NCI-H446 treated with DMSO at 0.1 percent for 48 hours (cell line): ENCODE results near the gene FRMD4A.

ENCODE experiments used
- DNase-seq: peaks from one replicate; lab custom pipeline; 2025; lab: John Stamatoyannopoulos, UW

Gene FRMD4A

GRCh38 chr10:13701157-13701919 is 629.4 kb downstream of the FRMD4A start:
- DNase-seq, result no peak

- no peak for DNase-seq
Measured at GRCh38 chr10:13700473-13701144, 630.1 kb downstream of the FRMD4A start.

GRCh38 chr10:13699216-13699615 is 631.5 kb downstream of the FRMD4A start:
- DNase-seq, result no peak

- no peak for DNase-seq
Measured at GRCh38 chr10:13698217-13698616, 632.5 kb downstream of the FRMD4A start.

GRCh38 chr10:13696071-13696470 is 634.7 kb downstream of the FRMD4A start:
- no peak for DNase-seq

- no peak for DNase-seq
Measured at GRCh38 chr10:13695588-13695987, 635.1 kb downstream of the FRMD4A start.

GRCh38 chr10:13693783-13694700 is 636.7 kb downstream of the FRMD4A start:
- no peak for DNase-seq

GRCh38 chr10:13690281-13690825 is 640.4 kb downstream of the FRMD4A start:
- no peak for DNase-seq

GRCh38 chr10:13686331-13686752 is 644.4 kb downstream of the FRMD4A start:
- DNase-seq, result no peak

GRCh38 chr10:13685885-13686284 is 644.8 kb downstream of the FRMD4A start:
- DNase-seq, result no peak

GRCh38 chr10:13684806-13685482 is 645.8 kb downstream of the FRMD4A start:
- no peak for DNase-seq

- DNase-seq, result no peak
Measured at GRCh38 chr10:13684252-13684791, 646.4 kb downstream of the FRMD4A start.

- DNase-seq, result no peak
Measured at GRCh38 chr10:13683017-13683416, 647.7 kb downstream of the FRMD4A start.

- no peak for DNase-seq
Measured at GRCh38 chr10:13681960-13682359, 648.8 kb downstream of the FRMD4A start.

GRCh38 chr10:13681528-13681927 is 649.2 kb downstream of the FRMD4A start:
- DNase-seq, result no peak

GRCh38 chr10:13681095-13681494 is 649.6 kb downstream of the FRMD4A start:
- no peak for DNase-seq

GRCh38 chr10:13678101-13678843 is 652.5 kb downstream of the FRMD4A start:
- DNase-seq, result no peak

GRCh38 chr10:13674645-13675588 is 655.8 kb downstream of the FRMD4A start:
- no peak for DNase-seq

- no peak for DNase-seq
Measured at GRCh38 chr10:13673156-13673555, 657.6 kb downstream of the FRMD4A start.
